OCI-LY1 (cell line): ENCODE data around the gene ZNF554.

Experiments
- H2AFZ ChIP-seq: fragments of 200-600 bp; sonication (generic), shearing (Covaris generic); 2 replicates; pipeline ENCODE4 v1.6.0; 2014; ENCODE audit warnings: antibody characterized with exemption, mild to moderate bottlenecking, low read length
- H3F3A ChIP-seq: fragments of 200-600 bp; sonication (generic), shearing (Covaris generic); 2 replicates; pipeline ENCODE4 v1.6.0; 2014; ENCODE audit warnings: mild to moderate bottlenecking, antibody characterized with exemption, low read length, moderate library complexity; ENCODE audit not compliant: insufficient read depth
- H3K27ac ChIP-seq: fragments of 200-600 bp; sonication (generic); 2 replicates; pipeline ENCODE4 v1.5.1; 2014; ENCODE audit warnings: low read length, mixed run types, mild to moderate bottlenecking, low read depth; ENCODE audit not compliant: poor library complexity, severe bottlenecking
- H3K27me3 ChIP-seq: fragments of 200-600 bp; sonication (generic); 2 replicates; pipeline ENCODE4 v1.6.0; 2014; ENCODE audit warnings: antibody characterized with exemption, mild to moderate bottlenecking, low read length, moderate library complexity; ENCODE audit not compliant: insufficient read depth
- H3K36me3 ChIP-seq: fragments of 200-600 bp; sonication (generic); 2 replicates; pipeline ENCODE4 v1.6.1; 2014; ENCODE audit warnings: mild to moderate bottlenecking, antibody characterized with exemption, low read length, moderate library complexity, mixed read lengths; ENCODE audit not compliant: insufficient read depth
- H3K4me1 ChIP-seq: fragments of 200-600 bp; sonication (generic); 2 replicates; pipeline ENCODE4 v1.5.1; 2014; ENCODE audit warnings: mild to moderate bottlenecking, low read length, moderate library complexity; ENCODE audit not compliant: insufficient read depth, severe bottlenecking
- H3K4me2 ChIP-seq: fragments of 200-600 bp; sonication (generic), shearing (Covaris generic); 2 replicates; pipeline ENCODE4 v1.6.1; 2014; ENCODE audit warnings: low read length
- H3K4me3 ChIP-seq: fragments of 200-600 bp; sonication (generic); 2 replicates; pipeline ENCODE4 v1.5.1; 2014; ENCODE audit warnings: low read length, low read depth, mild to moderate bottlenecking, mixed read lengths; ENCODE audit not compliant: poor library complexity, severe bottlenecking
- H3K79me2 ChIP-seq: fragments of 200-600 bp; shearing (Covaris generic); 2 replicates; pipeline ENCODE4 v1.6.1; 2016; ENCODE audit warnings: mixed run types, low read length, mixed read lengths; ENCODE audit not compliant: insufficient read depth
- H3K9ac ChIP-seq: fragments of 200-600 bp; sonication (generic), shearing (Covaris generic); 2 replicates; pipeline ENCODE4 v1.6.1; 2014; ENCODE audit warnings: mild to moderate bottlenecking, low read length, mixed read lengths
- H3K9me2 ChIP-seq: fragments of 200-600 bp; sonication (generic), shearing (Covaris generic); 2 replicates; pipeline ENCODE4 v1.6.1; 2014; ENCODE audit warnings: low read depth, mild to moderate bottlenecking, low read length, mixed read lengths
- H3K9me3 ChIP-seq: fragments of 200-600 bp; shearing (Covaris generic); 2 replicates; pipeline ENCODE4 v1.6.1; 2014; ENCODE audit warnings: low read length, mixed read lengths
- H4K20me1 ChIP-seq: fragments of 200-600 bp; sonication (generic), shearing (Covaris generic); 2 replicates; pipeline ENCODE4 v1.6.0; 2016; ENCODE audit warnings: mild to moderate bottlenecking, low read length; ENCODE audit not compliant: insufficient read depth
- EZH2 ChIP-seq: fragments of 200-600 bp; sonication (generic), shearing (Covaris generic); IDR thresholded peaks from 2 replicates; pipeline ENCODE4 v1.8.0; 2017; ENCODE audit warnings: borderline replicate concordance, mixed run types, mild to moderate bottlenecking, antibody characterized with exemption, low read length, moderate library complexity, mixed read lengths
- TF ChIP-seq, protein P1 (sequence below): fragments of 200-600 bp; sonication (generic), shearing (Covaris generic); IDR thresholded peaks from 2 replicates; pipeline ENCODE4 v1.5.1; 2017; ENCODE audit warnings: mild to moderate bottlenecking, antibody characterized with exemption, low read length, moderate library complexity, mixed read lengths

ZNF554 gene

GRCh38 chr19:2823646-2824045 is 4.0 kb downstream of the ZNF554 start:
- Histone ChIP-seq H3K9me3 (0 out of 2 replicates have a peak, but pooled peaks cover 2% of the 10 kb centered on the region), H3K4me2 (no peak overlapping the region), H3K27ac (no peak overlapping the region), H3K79me2 (no peaks in the 10 kb centered on the region), H3K9me2 (no peaks in the 10 kb centered on the region), H4K20me1 (no peaks in the 10 kb centered on the region), H3K9ac (no peak overlapping the region), H3K36me3 (no peaks in the 10 kb centered on the region), H3K4me1 (peaks cover 4% of the 10 kb centered on the region), H3K27me3 (no peaks in the 10 kb centered on the region), H3F3A (no peaks in the 10 kb centered on the region), H2AFZ (no peak overlapping the region), H3K4me3 (no peak overlapping the region)
- TF ChIP-seq EZH2 = no peak
- TF ChIP-seq, protein P1, sequence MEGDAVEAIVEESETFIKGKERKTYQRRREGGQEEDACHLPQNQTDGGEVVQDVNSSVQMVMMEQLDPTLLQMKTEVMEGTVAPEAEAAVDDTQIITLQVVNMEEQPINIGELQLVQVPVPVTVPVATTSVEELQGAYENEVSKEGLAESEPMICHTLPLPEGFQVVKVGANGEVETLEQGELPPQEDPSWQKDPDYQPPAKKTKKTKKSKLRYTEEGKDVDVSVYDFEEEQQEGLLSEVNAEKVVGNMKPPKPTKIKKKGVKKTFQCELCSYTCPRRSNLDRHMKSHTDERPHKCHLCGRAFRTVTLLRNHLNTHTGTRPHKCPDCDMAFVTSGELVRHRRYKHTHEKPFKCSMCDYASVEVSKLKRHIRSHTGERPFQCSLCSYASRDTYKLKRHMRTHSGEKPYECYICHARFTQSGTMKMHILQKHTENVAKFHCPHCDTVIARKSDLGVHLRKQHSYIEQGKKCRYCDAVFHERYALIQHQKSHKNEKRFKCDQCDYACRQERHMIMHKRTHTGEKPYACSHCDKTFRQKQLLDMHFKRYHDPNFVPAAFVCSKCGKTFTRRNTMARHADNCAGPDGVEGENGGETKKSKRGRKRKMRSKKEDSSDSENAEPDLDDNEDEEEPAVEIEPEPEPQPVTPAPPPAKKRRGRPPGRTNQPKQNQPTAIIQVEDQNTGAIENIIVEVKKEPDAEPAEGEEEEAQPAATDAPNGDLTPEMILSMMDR = no peak

GRCh38 chr19:2824129-2824528 is 4.5 kb downstream of the ZNF554 start:
- no peak for TF ChIP-seq EZH2
- TF ChIP-seq, protein P1 = no peak
- H3K27ac ChIP-seq = no peak overlapping the region

DNA sequence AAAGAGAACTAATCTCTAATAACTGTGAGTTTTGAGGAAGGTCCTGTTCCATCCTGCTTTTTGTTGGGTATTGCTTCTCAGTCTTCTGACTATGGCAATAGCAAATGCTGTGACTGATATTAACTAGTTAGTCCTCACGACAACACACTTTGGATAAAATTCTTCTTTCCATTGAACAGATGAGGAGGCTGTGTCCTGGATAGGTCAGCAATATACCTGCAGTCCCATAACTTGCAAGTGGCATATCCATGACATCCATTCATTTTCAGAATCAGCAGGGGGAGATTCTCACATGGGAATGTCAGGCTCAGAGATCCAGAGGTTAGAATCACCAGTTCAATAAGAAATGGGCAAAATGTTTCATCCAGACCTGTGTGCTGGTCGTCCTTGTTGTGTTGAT is 7.4 kb downstream of the ZNF554 start:
- no peak overlapping the region for H3K9ac ChIP-seq
- H3K4me2 ChIP-seq = no peak overlapping the region
- no peaks in the 10 kb centered on the region for H3K4me1 ChIP-seq
- no peaks in the 10 kb centered on the region for H3F3A ChIP-seq
- H3K4me3 ChIP-seq = no peak overlapping the region
- TF ChIP-seq EZH2 = no peak
- TF ChIP-seq, protein P1 = no peak
- H3K79me2 ChIP-seq = no peaks in the 10 kb centered on the region
- H4K20me1 ChIP-seq = no peaks in the 10 kb centered on the region
- H3K9me3 ChIP-seq = 0 out of 2 replicates have a peak, but pooled peaks cover 2% of the 10 kb centered on the region
- no peaks in the 10 kb centered on the region for H3K36me3 ChIP-seq
- no peak overlapping the region for H3K27ac ChIP-seq
- H2AFZ ChIP-seq = no peak overlapping the region
- H3K9me2 ChIP-seq = no peaks in the 10 kb centered on the region
- no peaks in the 10 kb centered on the region for H3K27me3 ChIP-seq

More at GRCh38 chr19:2824129-2824528, 4.5 kb downstream of the ZNF554 start:
- no peaks in the 10 kb centered on the region for H3K9me2 ChIP-seq
- H3K27me3 ChIP-seq = no peaks in the 10 kb centered on the region
- H3K4me2 ChIP-seq = no peak overlapping the region
- no peak overlapping the region for H2AFZ ChIP-seq
- no peaks in the 10 kb centered on the region for H3K36me3 ChIP-seq
- H3K4me3 ChIP-seq = no peak overlapping the region
- no peaks in the 10 kb centered on the region for H4K20me1 ChIP-seq
- H3K79me2 ChIP-seq = no peaks in the 10 kb centered on the region
- no peaks in the 10 kb centered on the region for H3F3A ChIP-seq
- no peak overlapping the region for H3K9ac ChIP-seq
- 0 out of 2 replicates have a peak, but pooled peaks cover 2% of the 10 kb centered on the region for H3K9me3 ChIP-seq
- peaks cover 4% of the 10 kb centered on the region for H3K4me1 ChIP-seq
